Activated T-helper 1 cell treated with Interleukin-2 at 50 U/mL for 16 hours (primary cell): ENCODE measurements around the gene RRAD.

Source experiments
- DNase-seq: peaks from one replicate; pipeline ENCODE4 v3.0.0-alpha.2; 2020; ENCODE audit warnings: low read depth

The RRAD gene

DNA sequence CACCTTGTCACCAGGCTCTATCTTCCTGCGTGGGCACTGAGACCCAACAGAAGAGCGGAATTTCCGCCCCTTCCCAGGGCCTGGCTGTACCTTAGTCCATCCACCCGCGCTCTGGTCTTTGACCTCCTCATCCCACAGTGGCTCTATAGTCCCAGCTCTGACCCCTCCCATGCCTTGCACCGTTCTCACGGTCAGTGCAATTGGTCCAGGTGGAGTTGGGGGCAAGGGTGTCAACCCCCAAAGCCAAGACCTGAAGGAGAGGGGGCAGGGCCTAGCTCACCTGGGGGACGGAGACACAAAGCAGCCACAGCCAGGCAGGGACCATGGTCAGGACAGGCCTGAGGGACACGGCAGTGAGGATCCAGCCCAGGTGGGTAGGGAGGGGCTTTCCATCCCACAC is 7.6 kb downstream of the RRAD start:
- DNase-seq: no peak

DNA sequence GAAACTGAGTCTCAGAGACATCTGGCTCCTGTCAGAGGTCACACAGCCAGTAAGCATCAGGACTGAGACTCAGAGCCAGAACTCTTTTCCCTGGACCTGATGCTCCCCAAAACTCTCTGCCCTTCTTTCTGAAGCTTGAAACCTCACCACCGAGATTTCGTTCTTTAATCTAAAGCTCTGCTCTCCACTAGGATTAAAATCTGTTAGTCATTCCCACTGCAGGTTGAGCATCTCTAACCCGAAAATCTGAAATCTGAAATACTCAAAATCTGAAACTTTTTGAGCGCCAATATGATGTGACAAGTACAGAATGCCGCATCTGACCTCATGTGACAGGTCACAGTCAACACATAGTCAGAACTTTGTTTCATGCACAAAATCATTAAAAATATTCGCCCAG is 8.8 kb downstream of the RRAD start:
- DNase-seq: no peak

- DNase-seq: no peak
These were observed 10.3 kb downstream of the RRAD start for GRCh38 chr16:66915041-66915440.

DNA sequence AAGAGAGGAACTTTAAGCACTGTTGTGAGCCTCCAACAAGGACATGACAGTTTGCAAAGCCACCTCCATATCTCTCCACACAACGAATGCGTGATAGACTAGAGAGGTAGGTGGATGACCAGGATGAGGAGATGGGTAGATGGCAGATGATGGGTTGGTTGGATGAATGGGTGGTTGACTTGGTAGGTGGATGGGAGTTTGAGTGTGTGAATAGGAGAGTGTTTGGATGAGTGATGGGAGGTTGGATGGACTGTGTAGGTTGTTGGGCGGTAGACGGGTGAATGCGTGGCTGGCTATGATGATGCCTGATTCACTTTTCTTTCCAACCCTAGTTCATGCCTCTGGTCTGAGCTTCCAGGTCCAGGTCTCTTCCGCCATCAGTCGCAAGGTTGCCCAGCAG is 10.8 kb downstream of the RRAD start:
- no peak for DNase-seq

- DNase-seq: no peak
These were observed 11.6 kb downstream of the RRAD start for GRCh38 chr16:66913711-66914110.

- DNase-seq: no peak
These were observed 12.3 kb downstream of the RRAD start for GRCh38 chr16:66913081-66913480.

- no peak for DNase-seq
These were observed 13.5 kb downstream of the RRAD start for GRCh38 chr16:66911801-66912200.

GRCh38 chr16:66911112-66911511 is 14.2 kb downstream of the RRAD start:
- no peak for DNase-seq

GRCh38 chr16:66910175-66910940 is 15.0 kb downstream of the RRAD start:
- DNase-seq: no peak

GRCh38 chr16:66908762-66909559 is 16.4 kb downstream of the RRAD start:
- DNase-seq: no peak

- no peak for DNase-seq
These were observed 17.2 kb downstream of the RRAD start for GRCh38 chr16:66908116-66908515.

DNA sequence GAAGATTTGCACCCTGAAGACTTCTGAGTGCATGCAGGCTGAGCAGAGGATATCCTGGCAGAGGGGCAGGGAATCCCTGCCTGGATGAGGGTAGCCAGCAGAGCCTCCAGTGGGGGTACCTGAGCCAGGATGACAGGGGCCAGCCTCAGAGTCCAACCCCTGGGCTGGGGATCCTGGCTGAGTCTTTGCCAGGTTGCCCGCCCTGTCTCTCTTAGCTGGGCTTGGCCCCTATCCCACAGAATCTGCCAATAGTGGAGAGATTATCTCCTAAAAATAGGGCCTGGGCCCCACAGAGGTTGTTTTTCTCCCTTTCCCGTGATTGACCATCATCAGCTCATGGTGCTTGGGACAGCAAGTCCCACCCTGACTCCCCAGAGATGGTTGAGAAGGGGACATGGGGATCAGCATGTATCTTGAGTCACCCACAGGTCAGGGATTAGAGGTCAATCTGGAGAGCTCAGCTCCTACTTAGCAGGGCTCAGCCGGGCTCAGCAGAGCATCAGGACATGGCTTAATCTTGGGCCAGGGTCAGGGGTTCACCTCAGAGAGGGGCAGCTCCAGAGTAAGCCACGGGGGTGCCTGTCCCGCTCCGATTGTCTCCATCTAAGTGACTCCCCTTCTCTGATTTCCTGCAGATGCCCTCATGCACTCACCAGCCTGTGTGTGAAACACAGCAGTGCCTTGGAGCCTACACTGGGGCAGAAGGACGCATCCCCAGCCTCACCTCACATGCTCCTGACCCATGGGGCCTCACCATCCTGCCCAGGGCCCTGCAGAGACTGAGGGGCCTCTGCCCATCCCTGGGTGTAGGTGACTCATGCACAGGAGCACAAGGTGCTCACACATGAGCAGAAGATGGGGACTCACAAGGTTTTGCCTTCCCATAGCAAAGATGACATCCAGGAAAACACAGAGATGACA is 18.2 kb downstream of the RRAD start:
- no peak for DNase-seq

DNA sequence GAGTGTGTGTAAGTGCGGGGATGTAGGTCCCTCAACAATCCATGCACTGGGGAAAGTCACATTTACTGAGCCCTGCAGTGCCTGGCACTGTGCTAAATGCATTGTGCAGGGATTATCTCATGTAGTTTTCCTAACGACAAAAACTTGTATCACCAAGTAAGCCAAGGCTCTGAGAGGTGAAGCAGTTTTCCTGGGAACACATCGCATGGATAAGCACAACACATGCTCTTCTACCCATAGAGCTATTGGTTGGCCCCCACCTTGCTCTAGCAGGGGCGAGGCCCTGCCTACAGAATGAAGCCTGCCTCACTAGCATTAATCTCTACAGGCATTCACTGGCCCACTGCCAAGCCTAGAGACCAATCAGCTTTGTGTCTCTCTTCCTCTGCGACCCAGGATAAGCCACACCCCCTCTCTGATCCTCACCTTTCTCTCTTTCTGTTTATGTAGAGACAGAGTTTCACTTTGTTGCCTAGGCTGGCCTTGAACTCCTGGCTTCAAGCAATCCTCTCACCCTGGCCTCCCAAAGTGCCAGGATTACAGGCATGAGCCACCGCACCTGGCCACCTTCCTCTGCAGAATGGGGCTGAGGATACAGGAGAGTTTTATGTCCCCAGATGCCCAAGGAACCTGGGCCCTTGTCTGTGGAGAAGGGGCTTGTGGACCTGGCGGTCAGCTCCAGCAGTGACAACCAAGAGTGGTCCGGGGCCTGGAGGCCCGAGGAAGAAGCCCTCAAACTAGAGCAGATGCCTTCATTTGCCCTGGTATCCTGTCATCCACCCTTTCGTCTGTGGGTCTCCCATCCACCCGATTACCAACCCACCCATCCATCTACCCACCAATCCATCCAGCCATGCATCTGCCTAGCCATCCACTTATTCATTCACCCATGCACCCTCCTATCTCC is 19.4 kb downstream of the RRAD start:
- no peak for DNase-seq

DNA sequence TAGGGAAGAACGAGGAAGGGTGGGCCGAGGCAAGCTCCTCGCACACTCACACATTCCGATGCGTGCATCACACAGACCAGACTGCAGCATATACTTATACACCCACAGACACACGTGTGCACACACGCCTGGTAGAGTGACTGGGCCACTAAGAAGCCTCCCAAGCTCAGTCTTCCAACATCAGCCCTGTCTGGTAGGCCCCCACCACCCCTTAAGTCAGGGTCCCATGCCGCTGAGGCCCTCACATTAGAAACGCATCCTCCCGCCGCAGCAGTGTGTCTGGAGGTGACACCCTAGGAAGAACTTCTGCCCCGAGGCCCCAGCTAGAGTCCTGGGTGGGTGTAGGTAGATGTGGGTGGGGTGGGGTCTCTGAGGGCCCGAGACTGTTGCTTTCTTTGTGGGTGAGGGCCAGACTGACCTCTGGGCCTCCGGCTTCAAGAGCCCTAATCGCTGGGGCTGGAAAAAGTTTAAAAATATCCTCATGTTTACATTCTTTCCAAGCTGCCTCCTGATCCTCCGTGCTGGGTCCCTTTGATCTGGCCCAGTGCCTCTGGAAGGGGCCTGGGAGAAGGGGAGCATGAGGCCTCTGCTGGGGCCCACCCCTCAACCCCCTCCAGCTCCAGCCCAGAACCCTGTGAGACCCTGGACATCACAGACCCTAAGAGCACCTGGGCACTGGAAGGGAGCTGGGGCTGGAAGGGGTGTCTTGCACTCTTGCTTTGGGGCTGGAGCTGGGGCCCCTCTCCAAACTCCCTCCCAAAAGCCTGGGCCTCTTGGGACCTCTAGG is 20.3 kb downstream of the RRAD start:
- DNase-seq: no peak

- DNase-seq: no peak
These were observed 20.9 kb downstream of the RRAD start for GRCh38 chr16:66904428-66904845.

GRCh38 chr16:66903544-66904427 is 21.5 kb downstream of the RRAD start:
- no peak for DNase-seq

- no peak for DNase-seq
These were observed 22.4 kb downstream of the RRAD start for GRCh38 chr16:66902648-66903543.

DNA sequence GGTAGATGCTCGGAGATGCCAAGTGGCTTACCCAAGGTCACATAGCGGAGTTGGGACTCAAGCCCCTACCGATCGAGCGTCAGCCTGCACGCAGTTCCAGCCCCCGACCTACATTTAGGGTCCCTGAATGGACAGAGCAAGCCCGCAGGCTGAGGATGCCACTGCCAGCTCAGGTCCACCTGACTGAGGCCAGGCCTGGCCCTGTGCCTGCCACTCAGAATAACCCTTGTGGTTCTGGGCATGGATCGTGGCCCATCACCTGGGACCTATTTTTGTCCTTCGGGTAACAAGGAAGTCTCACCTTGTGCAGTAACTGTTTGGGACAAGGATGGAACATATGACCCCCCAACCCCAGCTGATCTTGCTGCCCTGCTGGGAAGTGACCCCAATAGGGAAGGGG is 23.7 kb downstream of the RRAD start:
- DNase-seq: no peak
